Measurements from ENCODE around the gene YIPF6.
"Not testable (repeated sequence)": the region's sequence is repeated elsewhere in the genome, so short reads cannot be mapped to it uniquely, and the experiment has no call there.

Gene YIPF6

GRCh38 chrX:68464796-68465195 is 34.1 kb upstream of the YIPF6 start:
- TF ChIP-seq EZH2 (IDR thresholded peaks at IDR 0.05; ENCODE audit: borderline replicate concordance, low read length) (no peak), CTCF (IDR thresholded peaks at IDR 0.05; ENCODE audit: low read length) (no peak)
- H2AFZ ChIP-seq (ENCODE audit: low read length), result no peak overlapping the region
- no peaks in the 10 kb centered on the region for H3K27me3 ChIP-seq (ENCODE audit: insufficient read depth, low read length)
- H4K20me1 ChIP-seq (ENCODE audit: insufficient read depth, low read length), result no peaks in the 10 kb centered on the region
- H3F3A ChIP-seq (ENCODE audit: insufficient read depth, low read length), result no peaks in the 10 kb centered on the region
- H3K4me1 ChIP-seq (ENCODE audit: insufficient read depth, low read length, severe bottlenecking), result no peaks in the 10 kb centered on the region
- H3K4me3 ChIP-seq (ENCODE audit: low read depth, low read length, poor library complexity, severe bottlenecking), result no peak overlapping the region
- no peaks in the 10 kb centered on the region for H3K9me2 ChIP-seq (ENCODE audit: low read depth, low read length)
- no peaks in the 10 kb centered on the region for H3K79me2 ChIP-seq (ENCODE audit: insufficient read depth, low read length)
- no peak overlapping the region for H3K27ac ChIP-seq (ENCODE audit: low read depth, low read length, poor library complexity, severe bottlenecking)
- H3K36me3 ChIP-seq (ENCODE audit: insufficient read depth, low read length), result no peaks in the 10 kb centered on the region
- no peak overlapping the region for H3K9ac ChIP-seq (ENCODE audit: low read length)
- H3K9me3 ChIP-seq (ENCODE audit: low read length), result no peaks in the 10 kb centered on the region
- H3K4me2 ChIP-seq (ENCODE audit: low read length), result no peak overlapping the region

GRCh38 chrX:68480969-68481368 is 17.9 kb upstream of the YIPF6 start:
- Histone ChIP-seq H3K27me3 (ENCODE audit: insufficient read depth, low read length) (no peaks in the 10 kb centered on the region), H3K9me2 (ENCODE audit: low read depth, low read length) (no peaks in the 10 kb centered on the region), H3K27ac (ENCODE audit: low read depth, low read length, poor library complexity, severe bottlenecking) (no peak overlapping the region), H2AFZ (ENCODE audit: low read length) (no peak overlapping the region), H3K9ac (ENCODE audit: low read length) (no peak overlapping the region), H4K20me1 (ENCODE audit: insufficient read depth, low read length) (no peaks in the 10 kb centered on the region), H3K79me2 (ENCODE audit: insufficient read depth, low read length) (no peaks in the 10 kb centered on the region), H3K4me2 (ENCODE audit: low read length) (no peak overlapping the region), H3K4me3 (ENCODE audit: low read depth, low read length, poor library complexity, severe bottlenecking) (no peak overlapping the region), H3F3A (ENCODE audit: insufficient read depth, low read length) (no peaks in the 10 kb centered on the region), H3K4me1 (ENCODE audit: insufficient read depth, low read length, severe bottlenecking) (no peaks in the 10 kb centered on the region), H3K36me3 (ENCODE audit: insufficient read depth, low read length) (no peaks in the 10 kb centered on the region), H3K9me3 (ENCODE audit: low read length) (no peaks in the 10 kb centered on the region)
- no peak for TF ChIP-seq EZH2 (IDR thresholded peaks at IDR 0.05; ENCODE audit: borderline replicate concordance, low read length)
- TF ChIP-seq CTCF (IDR thresholded peaks at IDR 0.05; ENCODE audit: low read length), result no peak

- H3K9ac ChIP-seq (ENCODE audit: low read length); H4K20me1 ChIP-seq (ENCODE audit: insufficient read depth, low read length); H2AFZ ChIP-seq (ENCODE audit: low read length); H3K9me2 ChIP-seq (ENCODE audit: low read depth, low read length); H3K9me3 ChIP-seq (ENCODE audit: low read length); H3K36me3 ChIP-seq (ENCODE audit: insufficient read depth, low read length); H3K79me2 ChIP-seq (ENCODE audit: insufficient read depth, low read length); H3K4me3 ChIP-seq (ENCODE audit: low read depth, low read length, poor library complexity, severe bottlenecking); H3K4me1 ChIP-seq (ENCODE audit: insufficient read depth, low read length, severe bottlenecking); H3K27me3 ChIP-seq (ENCODE audit: insufficient read depth, low read length); H3F3A ChIP-seq (ENCODE audit: insufficient read depth, low read length); H3K27ac ChIP-seq (ENCODE audit: low read depth, low read length, poor library complexity, severe bottlenecking); H3K4me2 ChIP-seq (ENCODE audit: low read length): not testable (repeated sequence)
Measured at GRCh38 chrX:68486198-68486597, 12.7 kb upstream of the YIPF6 start.

GRCh38 chrX:68487254-68487653 is 11.6 kb upstream of the YIPF6 start:
- H3K9me3 ChIP-seq (ENCODE audit: low read length), result no peaks in the 10 kb centered on the region

More at GRCh38 chrX:68487254-68487653, 11.6 kb upstream of the YIPF6 start:
- Histone ChIP-seq H3K27me3 (ENCODE audit: insufficient read depth, low read length) (no peaks in the 10 kb centered on the region), H3K4me2 (ENCODE audit: low read length) (no peak overlapping the region), H2AFZ (ENCODE audit: low read length) (no peak overlapping the region), H3K79me2 (ENCODE audit: insufficient read depth, low read length) (no peaks in the 10 kb centered on the region), H3K9ac (ENCODE audit: low read length) (no peak overlapping the region), H3K36me3 (ENCODE audit: insufficient read depth, low read length) (no peaks in the 10 kb centered on the region), H3K27ac (ENCODE audit: low read depth, low read length, poor library complexity, severe bottlenecking) (no peak overlapping the region), H3K4me3 (ENCODE audit: low read depth, low read length, poor library complexity, severe bottlenecking) (no peak overlapping the region), H3K9me2 (ENCODE audit: low read depth, low read length) (no peaks in the 10 kb centered on the region), H4K20me1 (ENCODE audit: insufficient read depth, low read length) (no peaks in the 10 kb centered on the region), H3F3A (ENCODE audit: insufficient read depth, low read length) (no peaks in the 10 kb centered on the region), H3K4me1 (ENCODE audit: insufficient read depth, low read length, severe bottlenecking) (no peaks in the 10 kb centered on the region)
- TF ChIP-seq EZH2 (IDR thresholded peaks at IDR 0.05; ENCODE audit: borderline replicate concordance, low read length), result no peak
- TF ChIP-seq CTCF (IDR thresholded peaks at IDR 0.05; ENCODE audit: low read length), result no peak
